Measurements from ENCODE around the gene TRRAP. TPM values are rescaled to one million over a fixed set of nuclear protein-coding genes. Genes with fewer than 3 reads are reported as not detected.

Gene TRRAP
- polyA plus RNA-seq, 1 donor from 2014 or later = 10.2 TPM

DNA sequence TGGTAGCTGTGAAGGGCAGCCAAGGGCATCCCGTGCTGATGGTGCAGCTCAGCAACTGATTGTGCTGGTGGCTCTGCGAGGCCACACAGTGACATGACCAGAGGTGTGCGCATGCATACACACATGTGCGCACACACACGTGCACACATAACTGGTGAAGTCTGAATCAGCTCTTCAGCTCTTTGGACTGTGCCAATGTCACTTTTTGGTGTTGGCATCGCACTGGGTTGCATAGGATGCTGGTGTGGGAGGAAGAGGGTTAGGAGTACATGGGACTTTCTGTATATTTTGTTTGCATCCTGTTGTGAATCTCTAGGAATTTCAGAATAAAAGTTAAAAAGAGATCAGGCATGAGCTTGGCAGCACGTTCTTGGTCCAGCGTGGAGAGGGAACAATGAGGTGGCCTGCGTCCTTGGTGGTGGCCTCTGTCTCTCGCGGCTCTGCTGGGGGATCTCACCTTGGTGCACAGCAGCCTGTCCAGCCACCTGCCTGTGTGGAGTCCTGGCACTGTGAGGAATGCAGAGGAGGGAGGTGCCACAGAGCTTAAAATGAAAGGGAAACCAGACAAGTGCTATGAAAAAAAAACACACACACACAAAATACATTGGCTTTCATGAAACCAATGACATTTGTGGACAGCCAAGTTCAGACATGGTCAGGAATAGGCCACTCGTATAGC, 124.0 kb downstream of the TRRAP start:
- peaks cover 0 to 6% (median 4%) of the 10 kb centered on the region in 3 donors for H3K4me1 Mint-ChIP-seq
- no peak overlapping the region for H3K27ac Mint-ChIP-seq
- no peaks in the 10 kb centered on the region for H3K27me3 Mint-ChIP-seq
- H3K9me3 Mint-ChIP-seq = no peaks in the 10 kb centered on the region
- H3K4me3 Mint-ChIP-seq = no peak overlapping the region
- peaks cover 4% of the 10 kb centered on the region for H3K36me3 Mint-ChIP-seq

DNA sequence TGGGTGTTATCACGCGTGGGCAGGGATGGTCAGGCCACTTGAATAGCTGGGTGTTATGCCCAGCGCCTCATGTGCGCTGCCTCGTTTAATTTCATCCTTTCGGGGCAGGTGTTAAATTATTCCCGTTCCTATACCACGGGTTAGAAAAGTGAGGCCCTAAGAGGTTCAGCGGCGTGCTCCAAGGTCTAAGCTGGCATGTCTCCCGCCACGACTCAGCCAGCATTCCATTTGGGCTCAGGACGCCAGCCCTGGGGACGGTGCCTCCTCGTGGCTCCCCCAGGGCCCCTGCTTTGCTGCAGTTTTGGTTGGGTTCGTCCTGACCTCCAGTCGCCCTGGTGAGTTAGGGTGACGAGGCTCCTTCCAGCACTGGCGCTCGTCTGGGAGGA, 124.5 kb downstream of the TRRAP start:
- Mint-ChIP-seq H3K9me3 (no peaks in the 10 kb centered on the region), H3K27me3 (no peaks in the 10 kb centered on the region), H3K4me1 (peaks cover 0 to 6% (median 4%) of the 10 kb centered on the region in 3 donors), H3K4me3 (no peak overlapping the region), H3K36me3 (peaks cover 4% of the 10 kb centered on the region), H3K27ac (peak overlapping the region in 1 of 3 donors; percentile 73)

DNA sequence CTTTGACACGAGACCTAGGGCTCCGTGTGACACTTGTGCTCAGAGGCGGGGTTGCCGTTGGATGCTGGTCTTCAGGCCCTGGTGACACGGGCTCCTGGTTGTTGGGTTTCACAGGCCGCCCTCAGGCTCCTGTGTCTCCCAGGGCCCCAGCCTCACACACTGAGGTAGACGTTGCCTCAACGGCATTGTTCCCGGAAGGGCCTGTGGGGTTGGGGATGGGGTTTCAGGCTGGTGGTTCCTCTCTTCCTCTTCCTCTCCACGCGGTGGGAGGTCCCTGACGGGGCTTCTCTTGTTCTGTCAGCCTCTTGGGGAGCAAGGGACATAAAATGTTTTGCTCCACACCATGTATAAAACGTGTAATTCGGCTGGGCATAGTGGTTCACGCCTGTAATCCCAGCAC, 125.1 kb downstream of the TRRAP start:
- no peak overlapping the region for H3K4me3 Mint-ChIP-seq
- H3K4me1 Mint-ChIP-seq = peaks cover 0 to 6% (median 4%) of the 10 kb centered on the region in 3 donors
- H3K9me3 Mint-ChIP-seq = no peaks in the 10 kb centered on the region
- no peaks in the 10 kb centered on the region for H3K27me3 Mint-ChIP-seq
- peaks cover 4% of the 10 kb centered on the region for H3K36me3 Mint-ChIP-seq
- H3K27ac Mint-ChIP-seq = peak overlapping the region in 1 of 3 donors; percentile 23

DNA sequence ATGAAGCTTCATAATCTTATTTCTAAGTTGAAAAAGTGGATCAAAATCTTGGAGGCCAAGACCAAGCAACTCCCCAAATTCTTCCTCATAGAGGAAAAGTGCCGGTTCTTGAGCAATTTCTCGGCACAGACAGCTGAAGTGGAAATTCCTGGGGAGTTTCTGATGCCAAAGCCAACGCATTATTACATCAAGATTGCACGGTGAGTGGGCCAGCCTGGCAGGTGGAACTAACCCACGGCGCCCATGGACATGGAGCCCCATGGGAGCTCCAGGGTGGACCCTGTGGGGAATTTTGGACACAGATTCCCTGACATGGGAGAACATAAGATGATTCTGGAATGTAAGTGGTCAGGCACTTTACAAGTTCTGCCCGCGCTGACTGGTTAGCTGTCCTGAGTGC, 125.9 kb downstream of the TRRAP start:
- Mint-ChIP-seq H3K4me3 (no peak overlapping the region), H3K9me3 (no peaks in the 10 kb centered on the region), H3K36me3 (peaks cover 4% of the 10 kb centered on the region), H3K4me1 (peaks cover 0 to 6% (median 4%) of the 10 kb centered on the region in 3 donors), H3K27ac (no peak overlapping the region), H3K27me3 (no peaks in the 10 kb centered on the region)

DNA sequence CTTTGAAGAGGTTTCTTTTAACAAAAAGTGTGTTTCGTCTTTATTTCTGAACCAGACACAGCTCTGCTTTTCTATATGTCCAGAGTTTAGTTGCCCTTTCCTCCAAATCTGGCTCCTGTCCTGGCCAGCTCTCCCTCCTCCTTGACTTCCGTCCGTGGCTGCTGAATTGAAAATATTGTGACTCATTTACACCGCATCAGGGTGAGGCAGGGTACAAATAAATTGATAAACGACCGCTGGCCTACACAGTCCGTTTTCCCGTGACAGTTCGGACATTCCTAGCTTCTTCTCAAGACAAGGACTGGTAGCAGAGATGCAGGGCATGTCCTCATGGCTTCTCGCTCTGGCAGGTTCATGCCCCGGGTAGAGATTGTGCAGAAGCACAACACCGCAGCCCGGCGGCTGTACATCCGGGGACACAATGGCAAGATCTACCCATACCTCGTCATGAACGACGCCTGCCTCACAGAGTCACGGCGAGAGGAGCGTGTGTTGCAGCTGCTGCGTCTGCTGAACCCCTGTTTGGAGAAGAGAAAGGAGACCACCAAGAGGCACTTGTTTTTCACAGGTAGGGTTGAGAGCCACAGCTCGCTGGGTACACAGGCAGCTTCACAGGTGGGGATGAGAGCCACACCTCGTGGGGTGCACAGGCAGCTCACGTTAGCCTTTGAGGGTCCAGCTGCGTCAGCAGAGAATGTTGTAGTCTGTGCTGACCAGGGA, 126.6 kb downstream of the TRRAP start:
- no peak overlapping the region for H3K4me3 Mint-ChIP-seq
- H3K27me3 Mint-ChIP-seq = no peaks in the 10 kb centered on the region
- no peaks in the 10 kb centered on the region for H3K9me3 Mint-ChIP-seq
- peaks cover 4% of the 10 kb centered on the region for H3K36me3 Mint-ChIP-seq
- H3K27ac Mint-ChIP-seq = peak overlapping the region in 2 of 3 donors; percentile 32 to 64
- peaks cover 0 to 6% (median 4%) of the 10 kb centered on the region in 3 donors for H3K4me1 Mint-ChIP-seq

DNA sequence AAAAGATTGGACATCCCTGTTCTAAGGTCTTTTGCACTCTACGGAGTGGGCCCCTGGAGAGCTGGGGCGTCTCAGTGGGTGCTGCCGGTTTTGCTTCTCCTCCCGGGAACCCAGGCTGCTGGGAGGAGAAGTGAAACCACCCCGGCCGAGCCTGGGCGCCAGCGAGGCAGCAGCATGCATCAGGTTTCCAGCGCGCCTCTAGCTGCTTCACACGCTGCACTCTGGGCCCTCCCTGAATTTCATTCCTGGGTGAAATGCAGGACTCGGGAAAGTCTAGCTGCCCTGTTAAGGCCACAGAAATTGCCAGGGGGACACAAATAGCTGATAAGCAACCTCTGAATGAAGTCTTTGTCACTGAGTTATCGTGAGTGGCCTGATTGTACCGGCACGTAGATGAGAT, 127.4 kb downstream of the TRRAP start:
- H3K27ac Mint-ChIP-seq = peak overlapping the region in 2 of 3 donors; percentile 70 to 74
- peaks cover 4% of the 10 kb centered on the region for H3K36me3 Mint-ChIP-seq
- no peak overlapping the region for H3K4me3 Mint-ChIP-seq
- no peaks in the 10 kb centered on the region for H3K27me3 Mint-ChIP-seq
- H3K4me1 Mint-ChIP-seq = peaks cover 0 to 6% (median 4%) of the 10 kb centered on the region in 3 donors
- no peaks in the 10 kb centered on the region for H3K9me3 Mint-ChIP-seq

DNA sequence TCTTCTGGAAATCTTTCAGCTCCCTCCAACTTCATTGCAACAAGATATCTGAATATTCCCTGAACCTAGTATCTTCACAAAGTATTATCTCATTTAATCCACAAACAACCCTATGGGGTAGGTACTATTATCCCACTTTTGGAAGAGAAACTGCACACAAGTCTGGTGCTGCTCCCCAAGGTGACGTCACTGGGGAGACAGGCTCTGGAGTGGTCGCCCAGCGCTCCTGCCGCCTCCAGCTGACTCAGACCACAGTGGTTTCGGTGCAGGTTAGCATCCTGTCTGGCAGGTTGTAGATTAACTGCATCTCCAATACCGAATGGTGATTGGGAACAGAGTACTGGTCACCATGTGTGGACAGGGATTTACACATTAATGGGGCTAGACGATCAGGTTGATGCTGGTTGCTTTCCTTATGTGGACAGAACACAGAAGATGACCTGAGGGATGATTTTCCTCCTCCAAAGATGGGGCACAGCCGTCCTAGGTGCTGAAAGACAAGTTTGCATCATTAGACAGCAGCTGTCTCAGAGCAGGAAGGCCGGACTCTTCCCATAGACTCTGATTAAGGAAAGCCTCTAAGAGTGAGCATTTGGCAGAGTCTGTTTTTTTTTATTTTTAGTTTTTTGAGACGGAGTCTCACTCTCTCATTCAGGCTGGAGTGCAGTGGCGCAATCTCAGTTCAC, 128.6 kb downstream of the TRRAP start:
- Mint-ChIP-seq H3K27me3 (no peaks in the 10 kb centered on the region), H3K4me3 (no peak overlapping the region), H3K27ac (peak overlapping the region in 1 of 3 donors; percentile 59), H3K36me3 (peaks cover 4% of the 10 kb centered on the region), H3K4me1 (peaks cover 0 to 6% (median 4%) of the 10 kb centered on the region in 3 donors), H3K9me3 (no peaks in the 10 kb centered on the region)

DNA sequence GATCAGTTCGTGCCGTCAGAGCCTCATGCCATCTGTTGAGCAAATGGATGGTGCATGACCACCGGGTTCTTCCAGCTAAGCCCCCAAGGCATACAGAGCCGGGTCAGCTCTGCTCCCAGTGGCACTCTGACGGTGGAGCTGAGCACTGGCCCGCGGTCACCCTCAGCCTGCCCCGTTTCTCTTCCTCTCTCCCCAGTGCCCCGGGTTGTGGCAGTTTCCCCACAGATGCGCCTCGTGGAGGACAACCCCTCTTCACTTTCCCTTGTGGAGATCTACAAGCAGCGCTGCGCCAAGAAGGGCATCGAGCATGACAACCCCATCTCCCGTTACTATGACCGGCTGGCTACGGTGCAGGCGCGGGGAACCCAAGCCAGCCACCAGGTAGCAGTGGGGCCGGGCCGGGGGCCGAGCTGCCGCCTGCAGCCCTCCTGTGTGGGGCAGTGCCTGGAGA, 129.9 kb downstream of the TRRAP start:
- Mint-ChIP-seq H3K4me3 (no peak overlapping the region), H3K27ac (no peak overlapping the region), H3K36me3 (peaks cover 4% of the 10 kb centered on the region), H3K9me3 (no peaks in the 10 kb centered on the region), H3K4me1 (peaks cover 0 to 6% (median 4%) of the 10 kb centered on the region in 3 donors), H3K27me3 (no peaks in the 10 kb centered on the region)

DNA sequence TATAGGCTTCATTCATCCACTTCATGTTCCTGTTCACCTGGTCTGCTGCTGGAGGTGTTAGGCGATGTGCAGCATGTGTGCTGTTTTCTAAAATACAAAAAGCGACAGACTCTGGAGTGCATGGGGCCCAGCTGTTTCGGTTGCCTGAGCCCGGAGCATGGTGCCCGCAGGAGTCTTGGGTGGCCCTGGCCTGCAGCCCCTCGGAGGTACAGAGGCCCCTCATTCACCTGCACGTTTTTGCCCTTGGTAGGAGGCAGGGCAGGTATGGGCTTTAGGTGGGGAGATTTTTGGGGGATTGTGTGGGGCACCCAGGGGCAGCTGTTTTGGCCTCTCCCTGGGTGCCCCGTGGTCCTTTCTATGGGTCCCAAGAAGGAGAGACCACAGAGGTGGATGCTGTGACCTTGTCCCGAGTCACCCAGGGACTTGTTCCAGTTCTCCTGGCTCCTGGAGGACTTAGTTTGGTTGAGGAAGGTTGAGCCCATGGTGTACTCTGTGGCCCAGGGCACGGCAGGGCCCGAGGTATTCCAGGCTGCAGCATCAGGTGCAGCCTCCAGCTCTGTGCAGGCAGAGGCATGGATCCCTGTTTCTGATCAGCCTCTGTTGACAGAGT, 130.7 kb downstream of the TRRAP start:
- Mint-ChIP-seq H3K4me1 (peaks cover 0 to 6% (median 4%) of the 10 kb centered on the region in 3 donors), H3K27ac (no peak overlapping the region), H3K27me3 (no peaks in the 10 kb centered on the region), H3K4me3 (no peak overlapping the region), H3K36me3 (peaks cover 8% of the 10 kb centered on the region), H3K9me3 (no peaks in the 10 kb centered on the region)

DNA sequence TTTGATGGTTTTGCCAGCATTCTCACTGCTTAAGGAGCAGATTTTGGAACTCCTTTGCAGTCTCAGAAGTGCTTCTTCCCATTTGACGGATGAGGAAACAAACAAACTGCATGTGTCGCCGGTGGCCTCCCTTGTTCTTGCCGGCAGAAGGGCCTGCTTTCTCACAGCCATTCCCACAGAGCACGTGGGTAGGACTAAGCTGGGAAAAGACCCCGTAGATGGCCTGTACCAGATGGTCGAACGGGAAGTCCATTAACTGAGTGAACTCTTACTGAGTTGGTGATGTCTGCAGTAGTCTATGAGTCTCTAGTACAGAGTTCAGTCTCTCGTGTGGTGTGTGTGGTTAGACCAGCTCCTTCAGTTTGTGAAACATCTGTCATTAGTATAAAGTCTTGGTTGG, 131.9 kb downstream of the TRRAP start:
- Mint-ChIP-seq H3K9me3 (no peaks in the 10 kb centered on the region), H3K27ac (no peak overlapping the region), H3K4me3 (no peak overlapping the region), H3K36me3 (peaks cover 6% of the 10 kb centered on the region), H3K4me1 (peaks cover 0 to 8% (median 7%) of the 10 kb centered on the region in 3 donors), H3K27me3 (no peaks in the 10 kb centered on the region)

DNA sequence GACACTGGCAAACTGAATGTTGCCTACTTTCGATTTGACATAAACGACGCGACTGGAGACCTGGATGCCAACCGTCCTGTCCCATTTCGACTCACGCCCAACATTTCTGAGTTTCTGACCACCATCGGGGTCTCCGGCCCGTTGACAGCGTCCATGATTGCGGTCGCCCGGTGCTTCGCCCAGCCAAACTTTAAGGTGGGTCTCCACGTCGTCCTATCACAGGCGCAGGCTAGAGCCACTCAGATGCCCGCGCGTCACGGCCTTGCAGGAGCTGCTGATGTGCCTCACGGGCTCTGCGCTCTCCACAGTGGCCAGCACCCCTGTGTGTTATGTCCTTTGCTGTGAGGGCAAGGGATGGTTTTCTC, 133.0 kb downstream of the TRRAP start:
- Mint-ChIP-seq H3K9me3 (no peaks in the 10 kb centered on the region), H3K4me1 (peaks cover 3 to 7% (median 3%) of the 10 kb centered on the region in 3 donors), H3K27ac (no peak overlapping the region), H3K4me3 (no peak overlapping the region), H3K27me3 (no peaks in the 10 kb centered on the region), H3K36me3 (peaks cover 9% of the 10 kb centered on the region)

DNA sequence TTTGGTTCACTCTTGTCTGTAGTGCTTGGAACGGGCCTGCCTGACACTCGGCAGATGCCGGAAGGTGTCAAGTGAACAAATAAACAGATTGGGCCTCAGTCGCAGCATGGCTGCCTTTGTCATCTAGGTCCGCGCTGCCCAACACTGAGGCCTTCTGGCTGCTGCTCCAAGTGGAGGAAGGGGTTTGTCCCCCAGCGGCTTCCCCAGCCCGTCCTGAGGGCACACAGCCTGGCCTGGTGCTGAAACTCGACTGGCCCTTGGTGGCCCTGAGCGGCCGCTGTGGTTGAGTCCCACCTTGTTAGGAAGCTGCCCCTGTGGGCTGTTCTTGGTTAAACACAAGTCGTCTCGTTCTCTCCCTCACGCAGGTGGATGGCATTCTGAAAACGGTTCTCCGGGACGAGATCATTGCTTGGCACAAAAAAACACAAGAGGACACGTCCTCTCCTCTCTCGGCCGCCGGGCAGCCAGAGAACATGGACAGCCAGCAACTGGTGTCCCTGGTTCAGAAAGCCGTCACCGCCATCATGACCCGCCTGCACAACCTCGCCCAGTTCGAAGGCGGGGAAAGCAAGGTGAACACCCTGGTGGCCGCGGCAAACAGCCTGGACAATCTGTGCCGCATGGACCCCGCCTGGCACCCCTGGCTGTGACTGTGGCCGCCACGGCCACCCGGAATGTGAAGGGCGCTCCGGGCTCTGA, 133.5 kb downstream of the TRRAP start:
- H3K27ac Mint-ChIP-seq = peak overlapping the region in 1 of 3 donors; percentile 16
- no peak overlapping the region for H3K4me3 Mint-ChIP-seq
- H3K9me3 Mint-ChIP-seq = no peaks in the 10 kb centered on the region
- H3K4me1 Mint-ChIP-seq = peaks cover 8 to 12% (median 9%) of the 10 kb centered on the region in 3 donors
- peaks cover 9% of the 10 kb centered on the region for H3K36me3 Mint-ChIP-seq
- no peaks in the 10 kb centered on the region for H3K27me3 Mint-ChIP-seq

DNA sequence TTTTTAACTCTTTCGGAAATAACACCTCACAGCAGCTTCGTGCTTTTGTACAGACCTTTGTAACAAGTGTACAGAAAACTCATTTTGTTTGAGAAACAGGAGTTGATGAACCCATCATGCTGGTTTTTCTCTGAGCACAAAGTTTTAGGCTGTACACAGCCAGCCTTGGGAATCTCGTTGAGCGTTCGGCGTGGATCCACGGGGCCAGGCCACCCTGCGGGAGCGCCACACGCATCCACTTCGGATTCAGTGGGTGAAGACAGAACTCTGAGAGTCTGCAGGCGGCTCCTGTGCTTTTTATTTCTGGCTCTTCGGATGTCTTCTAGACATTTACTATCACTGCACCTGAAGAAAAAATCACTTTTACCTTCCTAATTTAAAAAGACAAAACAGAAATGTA, 134.4 kb downstream of the TRRAP start:
- Mint-ChIP-seq H3K36me3 (peaks cover 9% of the 10 kb centered on the region), H3K4me1 (peaks cover 9 to 13% (median 10%) of the 10 kb centered on the region in 3 donors), H3K4me3 (no peak overlapping the region), H3K27ac (no peak overlapping the region), H3K27me3 (no peaks in the 10 kb centered on the region), H3K9me3 (no peaks in the 10 kb centered on the region)

DNA sequence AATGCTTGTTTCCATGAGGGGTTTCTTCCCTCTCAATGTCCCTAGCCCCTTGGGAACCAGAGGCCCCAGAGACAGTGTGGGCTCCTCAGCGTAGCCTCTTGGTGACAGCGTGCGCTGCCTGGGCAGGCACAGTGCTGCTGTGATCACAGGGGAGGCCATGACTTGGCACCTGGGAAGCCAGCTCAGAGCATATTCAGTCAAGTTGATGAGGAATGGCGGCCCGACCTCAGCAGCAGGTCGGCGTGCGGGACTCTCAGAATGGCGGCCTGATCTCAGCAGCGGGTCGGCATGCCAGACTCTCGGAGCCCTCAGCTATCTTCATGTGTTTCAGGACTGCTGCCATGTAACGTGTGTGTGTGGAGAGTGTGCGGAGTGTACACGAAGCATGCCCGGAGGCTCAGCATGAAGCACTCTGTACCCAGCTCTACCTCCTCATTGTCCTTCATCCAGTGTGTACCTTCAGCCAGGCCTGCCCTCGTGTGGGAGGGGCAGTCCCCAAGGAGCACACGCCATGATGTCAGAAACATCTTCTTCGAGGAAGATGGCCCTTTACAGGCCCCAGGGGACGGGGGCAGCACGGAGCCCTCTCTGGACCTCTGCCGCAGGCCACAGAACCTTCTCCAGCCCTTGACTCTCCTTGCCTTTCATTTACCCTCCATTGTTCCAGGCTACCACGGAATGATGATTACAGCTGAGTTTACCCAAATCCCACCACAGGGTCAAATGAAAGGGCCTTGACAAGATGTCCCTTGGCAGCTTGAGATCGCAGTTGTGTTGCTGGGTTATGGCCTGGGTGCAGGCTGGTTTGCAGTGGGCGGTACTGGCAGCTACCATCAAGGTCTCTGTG, 135.2 kb downstream of the TRRAP start:
- Mint-ChIP-seq H3K4me1 (peaks cover 10 to 13% (median 10%) of the 10 kb centered on the region in 3 donors), H3K36me3 (peaks cover 10% of the 10 kb centered on the region), H3K9me3 (no peaks in the 10 kb centered on the region), H3K27me3 (no peaks in the 10 kb centered on the region), H3K27ac (no peak overlapping the region), H3K4me3 (no peak overlapping the region)

Measured in IgD-negative memory B cell (primary cell).